Muscle of back (tissue), 11 donors: Measurements from ENCODE around the gene PECR. TPM values are rescaled to one million over a fixed set of nuclear protein-coding genes. Genes with fewer than 3 reads are reported as not detected.
"Not testable (repeated sequence)": the region's sequence is repeated elsewhere in the genome, so short reads cannot be mapped to it uniquely, and the experiment has no call there.

ENCODE experiments used
- DNase-seq, 3 donors: peaks; one replicate each; pipeline versions ENCODE4 v3.0.0 to v3.0.0-alpha.2; 2013
- polyA plus RNA-seq, 10 donors: library from polyadenylated mRNA; unstranded; fragments of 120-200 nt; gene quantifications; one replicate each; pipeline ENCODE4 v1.2.1, GENCODE V29; 2013; ENCODE audit not compliant: insufficient read length in 10 of 10

The PECR gene
- polyA plus RNA-seq, 10 donors: 5.5 to 8.5 (median 7.1) TPM

DNA sequence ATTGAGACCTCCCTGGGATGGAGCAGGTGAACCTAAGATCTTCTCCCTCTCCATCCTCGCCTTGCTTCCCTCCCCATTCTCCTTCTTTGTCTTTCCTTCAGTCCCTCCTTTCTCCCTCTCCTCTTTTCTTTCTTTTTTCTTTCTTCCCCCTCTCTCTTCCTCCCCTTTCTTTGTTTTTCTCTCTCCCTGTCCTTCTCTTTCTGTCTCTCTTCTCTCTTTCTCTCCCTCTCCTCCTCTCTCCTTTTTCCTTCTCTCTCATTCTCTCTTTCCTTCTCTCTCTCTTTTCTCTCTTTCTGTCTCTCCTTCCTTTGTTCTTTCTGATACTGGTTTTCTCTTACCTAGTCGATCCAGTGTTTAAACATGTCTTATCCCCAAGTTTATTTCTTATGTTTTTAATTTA, 78.9 kb downstream of the PECR start:
- DNase-seq: no peak

DNA sequence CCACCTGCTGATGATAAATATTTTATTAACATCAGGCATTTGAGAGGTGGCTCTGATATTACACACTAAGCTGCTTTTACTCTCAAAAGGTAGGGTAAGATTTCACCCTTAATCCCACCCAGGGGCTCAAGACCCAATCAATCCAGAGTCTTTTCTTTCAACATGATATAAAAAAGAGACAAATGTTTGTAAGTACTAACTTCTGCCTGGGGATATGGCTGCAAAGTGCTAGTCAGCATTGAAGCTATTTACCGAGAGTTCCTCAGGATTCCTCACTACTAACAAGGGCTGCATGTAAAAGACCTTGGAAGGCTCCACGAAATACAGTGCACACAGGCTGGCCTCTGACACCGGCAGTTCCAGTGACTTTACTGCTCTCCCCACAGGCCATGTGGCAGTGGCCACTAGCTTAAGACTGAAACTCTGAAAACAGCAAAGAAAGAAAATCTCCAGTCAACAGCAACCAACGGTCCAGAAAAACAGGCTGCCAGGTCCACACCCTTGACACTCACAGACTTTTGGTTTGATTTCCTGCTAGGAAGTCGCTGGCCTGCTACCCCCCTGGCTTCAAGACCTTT, 79.4 kb downstream of the PECR start:
- DNase-seq: no peak

DNA sequence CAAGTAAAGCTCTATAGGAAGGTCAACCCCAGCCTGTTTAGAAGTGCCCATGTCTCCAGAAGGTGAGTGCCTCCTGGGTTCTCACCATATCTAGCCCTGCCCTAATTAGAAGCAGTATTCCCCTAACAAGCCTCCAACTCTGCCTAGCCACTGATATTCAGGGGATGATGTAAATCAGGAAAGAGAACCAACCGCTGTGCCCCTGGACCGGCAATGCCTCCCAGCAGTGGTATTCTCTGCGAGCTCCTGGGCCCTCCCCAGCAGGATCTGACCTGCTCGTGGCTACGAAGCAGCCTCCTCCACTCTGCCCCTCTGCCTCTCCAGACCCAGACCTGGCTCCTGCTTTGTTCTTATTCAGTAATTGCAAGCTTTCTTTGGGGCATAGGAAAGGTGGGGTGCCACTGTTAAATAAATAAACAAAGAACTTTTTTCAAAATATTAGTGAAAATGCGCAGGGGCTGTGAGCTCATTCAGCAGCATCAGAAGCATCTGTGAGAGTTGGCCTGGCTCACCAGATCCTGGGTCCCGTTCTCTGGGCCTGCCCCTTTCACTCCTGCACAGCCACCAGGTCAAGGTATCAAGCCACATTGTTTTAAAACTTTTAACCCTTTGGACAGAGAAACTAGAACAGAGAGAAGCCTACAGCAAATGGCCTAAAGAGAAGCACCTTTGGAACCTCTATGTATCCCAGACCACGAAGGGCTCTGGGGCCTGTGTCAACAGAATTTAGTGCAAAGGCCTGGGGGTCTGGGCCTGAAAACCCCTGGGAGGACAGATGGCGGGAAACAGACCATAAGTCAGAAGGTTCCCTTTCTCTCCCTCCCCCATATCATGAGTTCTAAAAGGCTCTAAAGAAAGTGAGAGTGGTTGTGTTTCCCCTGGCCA, 80.2 kb downstream of the PECR start:
- DNase-seq: no peak

DNA sequence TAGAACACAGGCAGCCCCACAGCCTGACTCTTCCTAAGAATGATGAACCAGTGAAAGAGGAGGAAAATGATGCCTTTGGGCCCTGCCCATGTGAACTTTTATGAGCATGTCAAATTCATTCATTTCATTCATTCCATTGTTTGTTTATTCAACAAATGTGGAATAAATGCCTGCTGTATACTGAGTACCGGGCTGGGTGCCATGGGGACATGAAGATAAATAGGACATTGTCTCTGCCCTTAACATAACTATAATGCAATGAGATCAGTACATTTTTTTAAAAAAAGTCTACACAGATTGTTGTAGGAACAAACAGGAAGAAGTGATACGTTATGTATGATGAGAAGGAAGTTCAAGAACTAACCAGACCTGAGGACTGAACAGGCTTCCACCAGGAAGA, 83.0 kb downstream of the PECR start:
- no peak for DNase-seq

DNA sequence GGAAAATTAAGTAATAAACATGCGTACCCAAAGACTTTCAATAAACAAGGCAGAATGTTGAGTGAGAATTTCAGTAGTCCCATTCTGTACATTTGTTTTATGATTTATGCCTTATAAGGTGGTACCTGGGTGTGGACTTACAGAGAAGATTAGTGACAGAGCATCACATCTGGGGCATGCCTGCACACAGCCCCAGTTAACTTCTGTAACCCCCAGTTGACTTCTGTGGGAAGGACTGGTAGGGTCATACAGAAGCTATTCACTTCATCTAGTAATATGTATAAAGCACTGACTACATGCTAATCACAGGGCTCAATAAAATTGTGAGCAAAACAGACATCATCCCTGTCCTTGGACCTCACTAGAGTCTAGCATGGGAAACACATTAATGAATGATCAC, 84.4 kb downstream of the PECR start:
- DNase-seq: no peak

DNA sequence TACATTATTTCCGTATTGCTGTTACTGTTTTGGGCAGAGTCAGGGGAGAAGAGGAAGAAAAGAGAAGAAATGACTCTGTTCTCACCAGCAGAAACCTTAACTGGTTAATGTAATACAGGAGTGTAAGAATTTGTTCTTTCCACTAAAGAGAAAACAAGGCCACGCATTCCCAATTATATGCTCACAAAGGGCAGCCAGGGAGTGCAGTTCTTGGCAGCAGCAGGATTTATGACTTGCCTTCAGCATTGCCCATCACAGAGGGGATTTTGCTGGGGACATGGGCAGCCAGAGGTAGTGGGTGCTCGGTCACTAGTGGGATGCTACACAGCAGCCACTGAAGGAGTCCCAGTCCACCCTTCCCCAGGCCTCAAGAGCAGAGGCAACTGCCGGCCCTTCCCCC, 86.7 kb downstream of the PECR start:
- no peak for DNase-seq

DNA sequence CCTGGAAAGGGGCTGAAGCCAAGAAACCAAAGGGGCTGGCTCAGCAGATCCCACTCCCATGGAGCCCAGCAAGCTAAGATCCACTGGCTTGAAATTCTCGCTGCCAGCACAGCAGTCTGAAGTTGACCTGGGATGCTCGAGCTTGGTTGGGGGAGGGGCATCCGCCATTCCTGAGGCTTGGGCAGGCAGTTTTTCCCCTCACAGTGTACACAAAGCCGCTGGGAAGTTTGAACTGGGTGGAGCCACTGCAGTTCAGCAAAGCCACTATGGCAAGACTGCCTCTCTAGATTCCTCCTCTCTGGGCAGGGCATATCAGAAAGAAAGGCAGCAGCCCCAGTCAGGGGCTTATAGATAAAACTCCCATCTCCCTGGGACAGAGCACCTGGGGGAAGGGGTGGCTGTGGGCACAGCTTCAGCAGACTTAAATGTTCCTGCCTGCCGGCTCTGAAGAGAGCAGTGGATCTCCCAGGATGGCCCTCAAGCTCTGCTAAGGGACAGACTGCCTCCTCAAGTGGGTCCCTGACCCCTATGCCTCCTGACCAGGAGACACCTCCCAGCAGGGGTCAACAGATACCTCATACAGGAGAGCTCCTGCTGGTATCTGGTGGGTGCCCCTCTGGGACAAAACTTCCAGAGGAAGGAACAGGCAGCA, 92.9 kb downstream of the PECR start:
- not testable (repeated sequence) for DNase-seq

Other genes with a start within 250 kb of the PECR start
- 1 to 10 TPM; 1.0 to 4.7 (median 2.4) TPM for gene MREG, start 68.3 kb downstream of the PECR start, polyA plus RNA-seq
- gene TMEM169, start 110 bp upstream of the PECR start, polyA plus RNA-seq: 1 to 10 TPM; 2.9 to 6.2 (median 3.9) TPM
- gene XRCC5, start 27.5 kb upstream of the PECR start, polyA plus RNA-seq: 100 to 1,000 TPM; 137 to 205 (median 170) TPM